ENCODE results near the gene MYO5A.
"Not testable (repeated sequence)": the region's sequence is repeated elsewhere in the genome, so short reads cannot be mapped to it uniquely, and the experiment has no call there.

MYO5A gene

GRCh38 chr15:52448011-52448890 is 80.4 kb downstream of the MYO5A start:
- H3K27ac ChIP-seq (ENCODE audit: low read depth, low read length): no peak overlapping the region
- H3K27me3 ChIP-seq (ENCODE audit: insufficient read depth, low read length, poor library complexity): no peaks in the 10 kb centered on the region
- H2BK120ac ChIP-seq (ENCODE audit: low read depth, low read length): no peak overlapping the region
- no peak for DNase-seq
- H2BK5ac ChIP-seq (ENCODE audit: low read length): no peak overlapping the region
- H3K79me2 ChIP-seq (ENCODE audit: control insufficient read depth, insufficient read depth, low read length): no peaks in the 10 kb centered on the region
- no peak overlapping the region for H3K18ac ChIP-seq (ENCODE audit: low read length)
- no peak overlapping the region for H3K23ac ChIP-seq (ENCODE audit: low read length)
- WGBS (ENCODE audit: extremely low coverage, insufficient coverage, low lambda C conversion rate): no CpG with 5 or more reads among the region's 6 CpGs
- no peak overlapping the region for H3K4ac ChIP-seq (ENCODE audit: low read depth, low read length)
- H2BK15ac ChIP-seq (replicated peaks; ENCODE audit: low read depth): no peak overlapping the region
- H3K4me3 ChIP-seq (ENCODE audit: low read length): no peak overlapping the region
- H3K79me1 ChIP-seq (ENCODE audit: low read length): no peaks in the 10 kb centered on the region
- H3K56ac ChIP-seq (ENCODE audit: low read length): no peak overlapping the region
- H3K4me2 ChIP-seq (ENCODE audit: low read length): no peak overlapping the region
- no peak overlapping the region for H4K5ac ChIP-seq (ENCODE audit: low read length)
- H3K36me3 ChIP-seq (ENCODE audit: control insufficient read depth, insufficient read depth, low read length): no peaks in the 10 kb centered on the region
- H4K8ac ChIP-seq (ENCODE audit: low read depth, low read length): no peak overlapping the region
- no peak overlapping the region for H3K9ac ChIP-seq (ENCODE audit: low read length)
- no peaks in the 10 kb centered on the region for H3K4me1 ChIP-seq (ENCODE audit: control insufficient read depth, low read depth, low read length)
- no peak overlapping the region for H2AK5ac ChIP-seq (ENCODE audit: low read length)

- H3K23ac ChIP-seq (ENCODE audit: low read length): no peak overlapping the region
- no peak overlapping the region for H3K4ac ChIP-seq (ENCODE audit: low read depth, low read length)
- H3K27ac ChIP-seq (ENCODE audit: low read depth, low read length): no peak overlapping the region
- H3K79me1 ChIP-seq (ENCODE audit: low read length): no peaks in the 10 kb centered on the region
- no peaks in the 10 kb centered on the region for H3K36me3 ChIP-seq (ENCODE audit: control insufficient read depth, insufficient read depth, low read length)
- no peak overlapping the region for H3K9ac ChIP-seq (ENCODE audit: low read length)
- no peak overlapping the region for H2AK5ac ChIP-seq (ENCODE audit: low read length)
- H3K79me2 ChIP-seq (ENCODE audit: control insufficient read depth, insufficient read depth, low read length): no peaks in the 10 kb centered on the region
- H3K4me1 ChIP-seq (ENCODE audit: control insufficient read depth, low read depth, low read length): no peaks in the 10 kb centered on the region
- H3K56ac ChIP-seq (ENCODE audit: low read length): no peak overlapping the region
- H4K5ac ChIP-seq (ENCODE audit: low read length): no peak overlapping the region
- no peaks in the 10 kb centered on the region for H3K27me3 ChIP-seq (ENCODE audit: insufficient read depth, low read length, poor library complexity)
- H2BK120ac ChIP-seq (ENCODE audit: low read depth, low read length): no peak overlapping the region
- no peak for DNase-seq
- H3K4me2 ChIP-seq (ENCODE audit: low read length): no peak overlapping the region
- no CpG with 5 or more reads among the region's 3 CpGs for WGBS (ENCODE audit: extremely low coverage, insufficient coverage, low lambda C conversion rate)
- H2BK15ac ChIP-seq (replicated peaks; ENCODE audit: low read depth): no peak overlapping the region
- no peak overlapping the region for H3K18ac ChIP-seq (ENCODE audit: low read length)
- no peak overlapping the region for H2BK5ac ChIP-seq (ENCODE audit: low read length)
- H3K4me3 ChIP-seq (ENCODE audit: low read length): no peak overlapping the region
- H4K8ac ChIP-seq (ENCODE audit: low read depth, low read length): no peak overlapping the region
Measured at GRCh38 chr15:52445954-52446353, 82.7 kb downstream of the MYO5A start.

- no CpG with 5 or more reads among the region's 7 CpGs for WGBS (ENCODE audit: extremely low coverage, insufficient coverage, low lambda C conversion rate)
- Histone ChIP-seq H3K27ac (ENCODE audit: low read depth, low read length) (no peak overlapping the region), H3K4me3 (ENCODE audit: low read length) (no peak overlapping the region)
Measured at GRCh38 chr15:52445553-52445952, 83.1 kb downstream of the MYO5A start.

GRCh38 chr15:52443205-52443604 is 85.5 kb downstream of the MYO5A start:
- H4K5ac ChIP-seq (ENCODE audit: low read length); H3K4me2 ChIP-seq (ENCODE audit: low read length); H3K27ac ChIP-seq (ENCODE audit: low read depth, low read length); H3K23ac ChIP-seq (ENCODE audit: low read length); H3K27me3 ChIP-seq (ENCODE audit: insufficient read depth, low read length, poor library complexity); H2AK5ac ChIP-seq (ENCODE audit: low read length); H3K56ac ChIP-seq (ENCODE audit: low read length); H2BK15ac ChIP-seq (replicated peaks; ENCODE audit: low read depth); H2BK5ac ChIP-seq (ENCODE audit: low read length); H3K4me3 ChIP-seq (ENCODE audit: low read length); DNase-seq; H3K18ac ChIP-seq (ENCODE audit: low read length); H3K79me1 ChIP-seq (ENCODE audit: low read length); H3K4me1 ChIP-seq (ENCODE audit: control insufficient read depth, low read depth, low read length); H4K8ac ChIP-seq (ENCODE audit: low read depth, low read length); H2BK120ac ChIP-seq (ENCODE audit: low read depth, low read length); H3K79me2 ChIP-seq (ENCODE audit: control insufficient read depth, insufficient read depth, low read length); H3K9ac ChIP-seq (ENCODE audit: low read length); H3K4ac ChIP-seq (ENCODE audit: low read depth, low read length); H3K36me3 ChIP-seq (ENCODE audit: control insufficient read depth, insufficient read depth, low read length): not testable (repeated sequence)
- no CpG with 5 or more reads among the region's 6 CpGs for WGBS (ENCODE audit: extremely low coverage, insufficient coverage, low lambda C conversion rate)

More at GRCh38 chr15:52445553-52445952, 83.1 kb downstream of the MYO5A start:
- H3K36me3 ChIP-seq (ENCODE audit: control insufficient read depth, insufficient read depth, low read length): no peaks in the 10 kb centered on the region
- no peaks in the 10 kb centered on the region for H3K79me1 ChIP-seq (ENCODE audit: low read length)
- no peak overlapping the region for H3K18ac ChIP-seq (ENCODE audit: low read length)
- no peak overlapping the region for H3K4ac ChIP-seq (ENCODE audit: low read depth, low read length)
- H3K23ac ChIP-seq (ENCODE audit: low read length): no peak overlapping the region
- H3K79me2 ChIP-seq (ENCODE audit: control insufficient read depth, insufficient read depth, low read length): no peaks in the 10 kb centered on the region
- no peak overlapping the region for H3K9ac ChIP-seq (ENCODE audit: low read length)
- no peak overlapping the region for H2BK15ac ChIP-seq (replicated peaks; ENCODE audit: low read depth)
- no peak overlapping the region for H4K8ac ChIP-seq (ENCODE audit: low read depth, low read length)
- no peak overlapping the region for H2BK120ac ChIP-seq (ENCODE audit: low read depth, low read length)
- no peaks in the 10 kb centered on the region for H3K27me3 ChIP-seq (ENCODE audit: insufficient read depth, low read length, poor library complexity)
- no peak for DNase-seq
- H2BK5ac ChIP-seq (ENCODE audit: low read length): no peak overlapping the region
- no peak overlapping the region for H4K5ac ChIP-seq (ENCODE audit: low read length)
- no peaks in the 10 kb centered on the region for H3K4me1 ChIP-seq (ENCODE audit: control insufficient read depth, low read depth, low read length)
- no peak overlapping the region for H3K4me2 ChIP-seq (ENCODE audit: low read length)
- H2AK5ac ChIP-seq (ENCODE audit: low read length): no peak overlapping the region
- H3K56ac ChIP-seq (ENCODE audit: low read length): no peak overlapping the region

- Histone ChIP-seq H2BK5ac (ENCODE audit: low read length) (no peak overlapping the region), H4K8ac (ENCODE audit: low read depth, low read length) (no peak overlapping the region), H3K23ac (ENCODE audit: low read length) (no peak overlapping the region), H3K79me1 (ENCODE audit: low read length) (no peaks in the 10 kb centered on the region), H3K27me3 (ENCODE audit: insufficient read depth, low read length, poor library complexity) (no peaks in the 10 kb centered on the region), H2BK120ac (ENCODE audit: low read depth, low read length) (no peak overlapping the region), H3K56ac (ENCODE audit: low read length) (no peak overlapping the region), H2BK15ac (replicated peaks; ENCODE audit: low read depth) (no peak overlapping the region), H3K4me2 (ENCODE audit: low read length) (no peak overlapping the region), H2AK5ac (ENCODE audit: low read length) (no peak overlapping the region), H3K9ac (ENCODE audit: low read length) (no peak overlapping the region), H3K4me3 (ENCODE audit: low read length) (no peak overlapping the region), H3K79me2 (ENCODE audit: control insufficient read depth, insufficient read depth, low read length) (no peaks in the 10 kb centered on the region), H3K27ac (ENCODE audit: low read depth, low read length) (no peak overlapping the region), H3K4ac (ENCODE audit: low read depth, low read length) (no peak overlapping the region), H3K18ac (ENCODE audit: low read length) (no peak overlapping the region), H3K4me1 (ENCODE audit: control insufficient read depth, low read depth, low read length) (no peaks in the 10 kb centered on the region), H4K5ac (ENCODE audit: low read length) (no peak overlapping the region), H3K36me3 (ENCODE audit: control insufficient read depth, insufficient read depth, low read length) (no peaks in the 10 kb centered on the region)
- no peak for DNase-seq
- no CpG with 5 or more reads among the region's 2 CpGs for WGBS (ENCODE audit: extremely low coverage, insufficient coverage, low lambda C conversion rate)
Measured at GRCh38 chr15:52441841-52442240, 86.8 kb downstream of the MYO5A start.

GRCh38 chr15:52440946-52441345 is 87.7 kb downstream of the MYO5A start:
- Histone ChIP-seq H3K4me3 (ENCODE audit: low read length) (no peak overlapping the region), H3K4me2 (ENCODE audit: low read length) (no peak overlapping the region), H3K23ac (ENCODE audit: low read length) (no peak overlapping the region), H3K27ac (ENCODE audit: low read depth, low read length) (no peak overlapping the region), H3K9ac (ENCODE audit: low read length) (no peak overlapping the region), H3K79me2 (ENCODE audit: control insufficient read depth, insufficient read depth, low read length) (no peaks in the 10 kb centered on the region), H2BK5ac (ENCODE audit: low read length) (no peak overlapping the region), H2BK120ac (ENCODE audit: low read depth, low read length) (no peak overlapping the region), H3K79me1 (ENCODE audit: low read length) (no peaks in the 10 kb centered on the region), H4K8ac (ENCODE audit: low read depth, low read length) (no peak overlapping the region), H2AK5ac (ENCODE audit: low read length) (no peak overlapping the region), H3K27me3 (ENCODE audit: insufficient read depth, low read length, poor library complexity) (no peaks in the 10 kb centered on the region), H3K18ac (ENCODE audit: low read length) (no peak overlapping the region), H3K36me3 (ENCODE audit: control insufficient read depth, insufficient read depth, low read length) (no peaks in the 10 kb centered on the region), H2BK15ac (replicated peaks; ENCODE audit: low read depth) (no peak overlapping the region), H3K4ac (ENCODE audit: low read depth, low read length) (no peak overlapping the region), H3K4me1 (ENCODE audit: control insufficient read depth, low read depth, low read length) (no peaks in the 10 kb centered on the region), H4K5ac (ENCODE audit: low read length) (no peak overlapping the region), H3K56ac (ENCODE audit: low read length) (no peak overlapping the region)
- no CpG with 5 or more reads among the region's 2 CpGs for WGBS (ENCODE audit: extremely low coverage, insufficient coverage, low lambda C conversion rate)
- DNase-seq: no peak

All from mesendoderm (in vitro differentiated cells).